NB4 (cell line): ENCODE results near the gene LRRC4.

ENCODE experiments used
- CTCF ChIP-seq: IDR thresholded peaks from one replicate; pipeline ENCODE4 v1.5.1; 2012; ENCODE audit warnings: low read depth, low read length
- MAX ChIP-seq: IDR thresholded peaks from 2 replicates; pipeline ENCODE4 v1.6.1; 2011; ENCODE audit warnings: low read depth, low read length
- MYC ChIP-seq: IDR thresholded peaks from 2 replicates; pipeline ENCODE4 v1.6.1; 2011; ENCODE audit warnings: low read depth, low read length
- POLR2A ChIP-seq: IDR thresholded peaks from 2 replicates; pipeline ENCODE4 v1.6.1; 2011; ENCODE audit warnings: mild to moderate bottlenecking; ENCODE audit not compliant: insufficient read length; ENCODE audit errors: extremely low read depth

- TF ChIP-seq CTCF (no peak), POLR2A (no peak), MYC (no peak), MAX (no peak)
Measured at GRCh38 chr7:127978421-127978820, 52.8 kb downstream of the LRRC4 start.
